NCI-H2196 (cell line): ENCODE results near the gene DGCR6L.
"Not testable (repeated sequence)": the region's sequence is repeated elsewhere in the genome, so short reads cannot be mapped to it uniquely, and the experiment has no call there.

Source experiments
- DNase-seq: peaks from one replicate; lab custom pipeline; 2025; ENCODE audit not compliant: unreplicated experiment; lab: John Stamatoyannopoulos, UW

Gene DGCR6L

GRCh38 chr22:20277936-20278635 lies 41.8 kb downstream of the DGCR6L start:
- not testable (repeated sequence) for DNase-seq

GRCh38 chr22:20276468-20276867 lies 43.4 kb downstream of the DGCR6L start:
- no peak for DNase-seq

- DNase-seq: no peak
These were observed 44.0 kb downstream of the DGCR6L start for GRCh38 chr22:20275836-20276235.

- not testable (repeated sequence) for DNase-seq
These were observed 44.5 kb downstream of the DGCR6L start for GRCh38 chr22:20275325-20275724.

- not testable (repeated sequence) for DNase-seq
These were observed 45.5 kb downstream of the DGCR6L start for GRCh38 chr22:20274374-20274773.

GRCh38 chr22:20273758-20274181 lies 46.1 kb downstream of the DGCR6L start:
- no peak for DNase-seq

GRCh38 chr22:20272700-20273099 lies 47.2 kb downstream of the DGCR6L start:
- DNase-seq: no peak

- no peak for DNase-seq
These were observed 47.7 kb downstream of the DGCR6L start for GRCh38 chr22:20272174-20272573.

- DNase-seq: no peak
These were observed 48.5 kb downstream of the DGCR6L start for GRCh38 chr22:20271114-20271994.

- not testable (repeated sequence) for DNase-seq
These were observed 49.4 kb downstream of the DGCR6L start for GRCh38 chr22:20270190-20271113.

GRCh38 chr22:20269673-20270072 lies 50.2 kb downstream of the DGCR6L start:
- DNase-seq: not testable (repeated sequence)

- not testable (repeated sequence) for DNase-seq
These were observed 50.7 kb downstream of the DGCR6L start for GRCh38 chr22:20269201-20269600.

GRCh38 chr22:20268279-20269012 lies 51.4 kb downstream of the DGCR6L start, which contains the start of gene RTN4R:
Gene RTN4R, minus strand, starts transcription at chr22:20268318. Its CDS starts 226 bp downstream, at chr22:20268092.
- DNase-seq: peak; percentile 41

- DNase-seq: no peak
These were observed 52.2 kb downstream of the DGCR6L start for GRCh38 chr22:20267441-20268278.

- not testable (repeated sequence) for DNase-seq
These were observed 53.0 kb downstream of the DGCR6L start for GRCh38 chr22:20266667-20267440.

- DNase-seq: not testable (repeated sequence)
These were observed 53.8 kb downstream of the DGCR6L start for GRCh38 chr22:20265772-20266666.

GRCh38 chr22:20264614-20265452 lies 55.0 kb downstream of the DGCR6L start:
- DNase-seq: no peak
